RWPE1 (cell line): ENCODE data around the gene ENTPD1.

Source experiments
- CTCF ChIA-PET: fragments of 350-600 bp; sonication (Branson Sonifier 250); formaldehyde crosslinking; extraction: SDS; loops from one replicate; lab custom pipeline; 2021; lab: Yijun Ruan, JAX
- POLR2A ChIA-PET: fragments of 400-600 bp; formaldehyde crosslinking; extraction: SDS; loops from one replicate; lab custom pipeline; 2020; ENCODE audit warnings: antibody characterized with exemption; ENCODE audit not compliant: low non-redundant PET; lab: Yijun Ruan, JAX
- DNase-seq: peaks from one replicate; pipeline ENCODE4 v3.0.0; 2012; ENCODE audit warnings: low spot score
- H3K27ac ChIP-seq: fragments of 450-650 bp; 2 replicates; pipeline ENCODE4 v1.5.1; 2017
- TF ChIP-seq, protein P1 (sequence below): fragments of 450-650 bp; conservative IDR thresholded peaks from 2 replicates; pipeline ENCODE4 v1.5.1; 2017; ENCODE audit warnings: low read depth, mild to moderate bottlenecking

The ENTPD1 gene

DNA sequence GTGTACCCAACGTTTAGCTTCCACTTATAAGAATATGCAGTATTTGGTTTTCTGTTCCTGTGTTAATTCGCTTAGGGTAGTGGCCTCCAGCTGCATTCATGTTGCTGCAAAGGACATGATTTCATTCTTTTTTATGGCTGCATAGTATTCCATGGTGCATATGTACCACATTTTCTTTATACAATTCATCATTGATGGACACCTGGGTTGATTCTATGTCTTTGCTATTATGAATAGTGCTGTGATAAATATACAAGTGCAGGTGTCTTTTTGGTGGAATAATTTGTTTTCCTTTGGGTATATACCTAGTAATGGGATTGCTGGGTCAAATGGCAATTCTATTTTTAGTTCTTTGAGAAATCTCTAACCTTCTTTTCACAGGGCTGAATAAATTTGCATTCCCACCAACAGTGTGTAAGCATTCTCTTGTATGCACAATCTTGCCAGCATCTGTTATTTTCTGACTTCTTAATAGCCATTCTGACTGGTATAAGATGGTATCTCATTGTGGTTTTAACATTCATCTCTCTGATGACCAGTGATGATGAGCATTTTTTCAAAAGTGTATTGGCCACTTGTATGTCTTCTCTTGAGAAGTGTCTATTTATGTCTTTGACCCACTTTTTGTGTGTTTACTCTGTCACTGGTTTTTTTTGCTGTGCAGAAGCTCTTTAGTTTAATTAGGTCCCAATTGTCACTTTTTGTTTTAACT lies 79.3 kb downstream of the ENTPD1 start:
- ChIA-PET POLR2A (no interaction called here), CTCF (no interaction called here)
- no peak overlapping the region for H3K27ac ChIP-seq
- TF ChIP-seq, protein P1, sequence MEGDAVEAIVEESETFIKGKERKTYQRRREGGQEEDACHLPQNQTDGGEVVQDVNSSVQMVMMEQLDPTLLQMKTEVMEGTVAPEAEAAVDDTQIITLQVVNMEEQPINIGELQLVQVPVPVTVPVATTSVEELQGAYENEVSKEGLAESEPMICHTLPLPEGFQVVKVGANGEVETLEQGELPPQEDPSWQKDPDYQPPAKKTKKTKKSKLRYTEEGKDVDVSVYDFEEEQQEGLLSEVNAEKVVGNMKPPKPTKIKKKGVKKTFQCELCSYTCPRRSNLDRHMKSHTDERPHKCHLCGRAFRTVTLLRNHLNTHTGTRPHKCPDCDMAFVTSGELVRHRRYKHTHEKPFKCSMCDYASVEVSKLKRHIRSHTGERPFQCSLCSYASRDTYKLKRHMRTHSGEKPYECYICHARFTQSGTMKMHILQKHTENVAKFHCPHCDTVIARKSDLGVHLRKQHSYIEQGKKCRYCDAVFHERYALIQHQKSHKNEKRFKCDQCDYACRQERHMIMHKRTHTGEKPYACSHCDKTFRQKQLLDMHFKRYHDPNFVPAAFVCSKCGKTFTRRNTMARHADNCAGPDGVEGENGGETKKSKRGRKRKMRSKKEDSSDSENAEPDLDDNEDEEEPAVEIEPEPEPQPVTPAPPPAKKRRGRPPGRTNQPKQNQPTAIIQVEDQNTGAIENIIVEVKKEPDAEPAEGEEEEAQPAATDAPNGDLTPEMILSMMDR: no peak
- no peak for DNase-seq

DNA sequence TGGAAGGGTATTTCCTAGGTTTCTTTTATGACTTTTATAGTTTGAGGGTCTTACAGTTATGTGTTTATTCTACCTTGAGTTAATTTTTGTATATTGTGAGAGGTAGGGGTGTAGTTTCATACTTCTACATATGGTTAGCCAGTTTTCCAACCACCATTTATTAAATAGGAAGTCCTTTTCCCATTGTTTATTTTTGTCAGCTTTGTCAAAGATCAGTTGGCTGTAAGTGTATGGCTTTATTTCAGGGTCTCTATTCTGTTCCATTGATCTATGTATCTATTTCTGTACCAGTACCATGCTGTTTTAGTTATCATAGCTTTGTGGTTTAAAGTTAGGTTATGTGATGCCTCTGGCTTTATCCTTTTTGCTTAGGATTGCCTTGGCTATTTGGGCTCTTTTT lies 79.9 kb downstream of the ENTPD1 start:
- POLR2A ChIA-PET: no interaction called here
- CTCF ChIA-PET: interaction anchor here (0.8 to 1.1 kb wide), 2 partner anchors 30 to 71 kb away, joined by 3 read pairs; no protein-coding TSS in a partner anchor
- H3K27ac ChIP-seq: no peak overlapping the region

DNA sequence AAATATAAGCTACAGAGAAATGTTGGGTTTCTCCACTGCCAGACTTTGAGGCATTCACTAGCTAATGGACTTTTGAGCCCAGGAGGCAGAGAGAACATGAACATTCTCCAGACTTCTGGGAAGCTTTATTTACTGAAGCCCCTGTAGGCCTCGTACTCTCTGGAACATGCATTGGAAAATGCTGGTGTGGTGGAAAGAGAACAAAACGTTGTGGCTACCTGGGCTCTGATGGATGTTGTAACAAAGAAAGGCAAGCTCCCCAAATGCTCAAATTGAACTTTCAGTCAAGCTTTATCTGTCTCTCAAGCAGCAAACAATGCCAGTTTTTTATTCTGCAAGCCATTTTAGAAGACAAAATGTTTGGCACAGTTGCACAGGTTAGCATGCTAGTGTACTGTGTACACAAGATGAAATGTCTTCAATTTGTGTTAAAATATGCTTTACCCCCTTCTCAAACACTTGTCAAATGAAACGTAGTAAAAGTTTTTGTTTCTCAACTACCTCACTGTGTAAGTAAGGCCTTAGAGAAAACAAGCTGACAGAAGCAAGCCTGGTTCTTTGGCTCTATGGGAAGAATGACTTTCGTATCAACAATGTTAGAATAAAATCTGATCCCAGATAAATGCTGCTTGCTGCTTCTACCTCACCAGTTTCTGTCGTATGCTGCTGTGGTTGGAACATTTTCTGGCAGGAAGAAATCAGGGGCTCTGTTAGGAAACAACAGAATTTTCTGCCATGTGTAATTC lies 80.8 kb downstream of the ENTPD1 start:
- no peak for DNase-seq
- no peak overlapping the region for H3K27ac ChIP-seq
- CTCF ChIA-PET: interaction anchor here (0.8 to 1.1 kb wide), 2 partner anchors 29 to 70 kb away, joined by 3 read pairs; no protein-coding TSS in a partner anchor
- POLR2A ChIA-PET: no interaction called here
- TF ChIP-seq, protein P1: no peak

More for the DNA sequence above, 79.9 kb downstream of the ENTPD1 start:
- DNase-seq: no peak
- TF ChIP-seq, protein P1: no peak

DNA sequence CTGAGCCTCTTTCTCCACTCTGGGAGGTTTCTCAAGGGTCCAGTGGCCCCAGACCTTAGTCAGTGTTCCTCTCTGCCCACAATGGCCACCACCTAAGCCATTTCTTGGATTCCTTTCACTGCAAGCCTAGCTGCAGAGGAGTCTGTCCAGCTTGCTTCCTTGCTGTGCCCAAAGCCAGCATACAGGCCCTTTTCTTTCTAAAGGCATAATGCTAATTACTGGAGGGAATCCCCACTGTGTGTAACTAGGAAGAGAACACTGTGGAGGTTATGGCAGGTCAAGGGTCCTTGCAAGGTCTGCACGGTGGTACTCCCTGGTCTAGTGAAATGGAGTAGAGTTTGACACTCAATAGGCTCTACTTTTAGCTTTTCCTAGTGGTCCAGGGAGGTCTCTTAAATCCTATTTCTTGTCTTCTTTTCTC lies 81.4 kb downstream of the ENTPD1 start:
- DNase-seq: no peak
- CTCF ChIA-PET: interaction anchor here (0.8 to 1.1 kb wide), 2 partner anchors 28 to 143 kb away, joined by 3 to 4 read pairs; no protein-coding TSS in a partner anchor
- no peak overlapping the region for H3K27ac ChIP-seq
- POLR2A ChIA-PET: no interaction called here
- TF ChIP-seq, protein P1: no peak

DNA sequence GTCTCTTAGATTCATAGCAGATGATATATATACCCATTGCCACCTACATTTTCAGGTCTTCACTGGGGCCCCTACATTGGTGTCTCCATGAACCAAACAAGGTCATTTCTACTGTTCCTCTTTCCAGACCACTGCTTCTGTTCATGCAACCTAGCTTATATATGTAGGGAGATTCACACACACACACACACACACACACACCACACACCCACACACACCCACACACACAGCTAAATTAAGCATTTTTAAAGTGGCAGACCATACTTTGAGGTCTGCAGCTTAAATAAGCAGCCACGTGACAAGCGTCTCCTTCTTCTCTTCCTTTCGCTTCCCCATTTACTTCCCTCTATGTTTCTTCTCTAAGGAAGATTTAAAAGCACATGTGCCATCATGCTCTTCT lies 81.8 kb downstream of the ENTPD1 start:
- TF ChIP-seq, protein P1: no peak
- no peak for DNase-seq
- ChIA-PET CTCF (interaction anchor here (0.8 kb wide), 1 partner anchor 143 kb away, joined by 4 read pairs; no protein-coding TSS in a partner anchor), POLR2A (no interaction called here)
- no peak overlapping the region for H3K27ac ChIP-seq

DNA sequence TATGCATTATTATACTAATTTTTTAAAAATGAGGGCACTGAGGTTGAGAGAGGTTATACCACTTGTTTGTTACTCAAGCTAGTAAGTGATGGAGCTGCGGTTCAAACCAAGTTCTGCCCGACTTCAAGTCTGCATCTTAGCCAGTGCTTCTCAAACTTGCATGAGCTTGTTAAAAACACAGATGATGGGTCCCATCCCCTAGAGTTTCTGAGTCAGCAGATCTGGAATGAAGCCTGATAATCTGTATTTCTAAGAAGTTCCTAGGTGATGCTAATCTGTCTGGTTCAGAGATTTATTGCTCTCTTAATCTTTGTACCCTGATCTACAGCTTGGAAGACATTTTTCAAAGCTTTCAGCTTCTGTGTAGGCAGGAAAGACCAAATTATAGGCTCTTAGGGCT lies 84.2 kb downstream of the ENTPD1 start:
- ChIA-PET CTCF (interaction anchor here (0.7 to 1.1 kb wide), 2 partner anchors 112 to 146 kb away, joined by 3 read pairs; partner anchors contain the start of gene TCTN3), POLR2A (no interaction called here)
- no peak for DNase-seq
- H3K27ac ChIP-seq: no peak overlapping the region
- TF ChIP-seq, protein P1: no peak
